ENCODE measurements around the gene SH2D4B. TPM values are rescaled to one million over a fixed set of nuclear protein-coding genes. Genes with fewer than 3 reads are reported as not detected.

SH2D4B gene
- total and polyA plus RNA-seq, 2 of the 13 experiments (the other 11 are each of a cell fraction or from before 2014, with no cell fraction given), result not detected

DNA sequence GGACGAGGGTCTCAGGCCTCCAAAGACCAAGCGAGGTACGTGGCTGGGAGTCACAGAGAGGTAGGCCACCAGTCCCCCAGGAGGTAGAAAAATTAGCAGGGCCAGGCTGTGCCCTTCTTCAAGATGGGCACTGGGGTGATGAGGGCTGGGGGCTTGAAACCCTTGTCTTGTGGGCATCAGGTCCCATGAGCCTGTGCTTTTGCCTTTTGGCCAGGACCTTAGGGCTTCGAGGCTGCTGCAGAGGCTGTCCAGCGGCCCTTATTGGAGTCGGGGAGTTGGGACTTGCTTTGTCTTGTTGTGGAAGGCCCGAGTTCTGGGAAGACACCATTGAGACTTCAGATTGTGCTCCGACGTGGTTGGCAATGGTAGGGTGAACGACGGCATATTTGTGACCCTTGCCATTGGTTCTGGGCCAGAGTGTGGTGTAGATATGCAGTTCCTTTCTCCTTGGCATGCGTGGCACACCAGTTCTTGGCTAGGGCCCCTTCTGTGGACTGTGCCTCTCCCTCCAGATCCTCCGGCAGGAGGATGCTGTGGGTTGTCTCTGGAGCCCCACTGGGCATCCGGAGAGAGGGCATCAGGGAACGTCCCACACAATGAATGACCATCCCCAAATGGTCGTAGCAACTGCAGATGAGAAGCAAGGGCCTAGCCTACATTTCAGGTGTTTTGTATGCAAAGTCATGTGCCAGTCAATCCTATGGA, 931 bp downstream of the SH2D4B start:
- no peak overlapping the region for H3K27ac ChIP-seq (ENCODE audit: extremely low read length, insufficient read depth, low read length)
- POLR2A ChIA-PET, result no interaction called here
- H2AFZ ChIP-seq (ENCODE audit: low read length), result no peak overlapping the region
- H4K20me1 ChIP-seq (ENCODE audit: insufficient read depth, low read length), result no peaks in the 10 kb centered on the region
- H3K9me3 ChIP-seq (ENCODE audit: low read length), result no peaks in the 10 kb centered on the region
- H3K79me2 ChIP-seq (ENCODE audit: insufficient read depth, low read length), result no peaks in the 10 kb centered on the region
- ATAC-seq, result no peak
- FAIRE-seq, result no peak
- BruUV-seq (replicated peaks), result no TSS peak
- no peak overlapping the region for H3K4me3 ChIP-seq (replicated peaks in 1 of 3; ENCODE audit: insufficient read depth in 1 of 3, low read depth in 2 of 3, low read length in 3 of 3)
- CTCF ChIA-PET (ENCODE audit: low intra/inter-chr PET ratio, low total read pairs), result no interaction called here
- no peak overlapping the region for H3K4me2 ChIP-seq (ENCODE audit: low read depth, low read length)
- no peaks in the 10 kb centered on the region for H3K4me1 ChIP-seq (ENCODE audit: insufficient read depth, low read length)
- intact Hi-C loops (cut with micrococcal nuclease; ENCODE audit: unreplicated experiment) (loop anchor here (10.0 kb wide), 1 partner anchor 154 kb away; no protein-coding TSS in a partner anchor), in situ Hi-C loops (cut with HindIII; ENCODE audit: extremely low pct_ligation_motif_present, low pct_unique_long_range_greater_than_20kb) (no loop called here)
- H3K36me3 ChIP-seq (replicated peaks in 1 of 2; ENCODE audit: control insufficient read depth in 1 of 2, insufficient read depth in 2 of 2, low read length in 2 of 2), result no peaks in the 10 kb centered on the region
- WGBS (ENCODE audit: low lambda C conversion rate), result 41% methylated on average over 8 of the region's 16 CpGs
- H3K27me3 ChIP-seq (ENCODE audit: control insufficient read depth in 1 of 2, insufficient read depth in 2 of 2, low read length in 2 of 2), result peaks cover 3 to 19% of the 10 kb centered on the region in 2 experiments; a peak in 2 of 5 replicates
- no peak overlapping the region for H3K9ac ChIP-seq (ENCODE audit: insufficient read depth, low read depth, low read length)
- DNase-seq (ENCODE audit: low spot score), result no peak
- no peak for TF ChIP-seq ZNF280B (CRISPR knock-in tag; IDR thresholded peaks at IDR 0.05; ENCODE audit: borderline replicate concordance)
- TF ChIP-seq, protein P1, sequence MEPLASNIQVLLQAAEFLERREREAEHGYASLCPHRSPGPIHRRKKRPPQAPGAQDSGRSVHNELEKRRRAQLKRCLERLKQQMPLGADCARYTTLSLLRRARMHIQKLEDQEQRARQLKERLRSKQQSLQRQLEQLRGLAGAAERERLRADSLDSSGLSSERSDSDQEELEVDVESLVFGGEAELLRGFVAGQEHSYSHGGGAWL (CRISPR knock-in tag; IDR thresholded peaks at IDR 0.05), result no peak
- no peak for TF ChIP-seq BATF2 (CRISPR knock-in tag; IDR thresholded peaks at IDR 0.05)
- TF ChIP-seq ZNF841 (CRISPR knock-in tag; IDR thresholded peaks at IDR 0.05; ENCODE audit: borderline replicate concordance), result no peak
- no peak for TF ChIP-seq KDM6A (CRISPR knock-in tag; IDR thresholded peaks at IDR 0.05; ENCODE audit: low read depth)
- TF ChIP-seq MLX (CRISPR knock-in tag; IDR thresholded peaks at IDR 0.05), result no peak
- TF ChIP-seq, protein P2, sequence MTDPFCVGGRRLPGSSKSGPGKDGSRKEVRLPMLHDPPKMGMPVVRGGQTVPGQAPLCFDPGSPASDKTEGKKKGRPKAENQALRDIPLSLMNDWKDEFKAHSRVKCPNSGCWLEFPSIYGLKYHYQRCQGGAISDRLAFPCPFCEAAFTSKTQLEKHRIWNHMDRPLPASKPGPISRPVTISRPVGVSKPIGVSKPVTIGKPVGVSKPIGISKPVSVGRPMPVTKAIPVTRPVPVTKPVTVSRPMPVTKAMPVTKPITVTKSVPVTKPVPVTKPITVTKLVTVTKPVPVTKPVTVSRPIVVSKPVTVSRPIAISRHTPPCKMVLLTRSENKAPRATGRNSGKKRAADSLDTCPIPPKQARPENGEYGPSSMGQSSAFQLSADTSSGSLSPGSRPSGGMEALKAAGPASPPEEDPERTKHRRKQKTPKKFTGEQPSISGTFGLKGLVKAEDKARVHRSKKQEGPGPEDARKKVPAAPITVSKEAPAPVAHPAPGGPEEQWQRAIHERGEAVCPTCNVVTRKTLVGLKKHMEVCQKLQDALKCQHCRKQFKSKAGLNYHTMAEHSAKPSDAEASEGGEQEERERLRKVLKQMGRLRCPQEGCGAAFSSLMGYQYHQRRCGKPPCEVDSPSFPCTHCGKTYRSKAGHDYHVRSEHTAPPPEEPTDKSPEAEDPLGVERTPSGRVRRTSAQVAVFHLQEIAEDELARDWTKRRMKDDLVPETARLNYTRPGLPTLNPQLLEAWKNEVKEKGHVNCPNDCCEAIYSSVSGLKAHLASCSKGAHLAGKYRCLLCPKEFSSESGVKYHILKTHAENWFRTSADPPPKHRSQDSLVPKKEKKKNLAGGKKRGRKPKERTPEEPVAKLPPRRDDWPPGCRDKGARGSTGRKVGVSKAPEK (CRISPR knock-in tag; IDR thresholded peaks at IDR 0.05; ENCODE audit: borderline replicate concordance), result no peak
- TF ChIP-seq ZBTB7B (CRISPR knock-in tag; IDR thresholded peaks at IDR 0.05), result no peak
- no peak for TF ChIP-seq KLF6 (CRISPR knock-in tag; IDR thresholded peaks at IDR 0.05)
- no peak for TF ChIP-seq HNRNPUL1 (IDR thresholded peaks at IDR 0.05; ENCODE audit: low read depth, low read length)
- no peak for TF ChIP-seq ZNF800 (CRISPR knock-in tag; IDR thresholded peaks at IDR 0.05)
- TF ChIP-seq, protein P3, sequence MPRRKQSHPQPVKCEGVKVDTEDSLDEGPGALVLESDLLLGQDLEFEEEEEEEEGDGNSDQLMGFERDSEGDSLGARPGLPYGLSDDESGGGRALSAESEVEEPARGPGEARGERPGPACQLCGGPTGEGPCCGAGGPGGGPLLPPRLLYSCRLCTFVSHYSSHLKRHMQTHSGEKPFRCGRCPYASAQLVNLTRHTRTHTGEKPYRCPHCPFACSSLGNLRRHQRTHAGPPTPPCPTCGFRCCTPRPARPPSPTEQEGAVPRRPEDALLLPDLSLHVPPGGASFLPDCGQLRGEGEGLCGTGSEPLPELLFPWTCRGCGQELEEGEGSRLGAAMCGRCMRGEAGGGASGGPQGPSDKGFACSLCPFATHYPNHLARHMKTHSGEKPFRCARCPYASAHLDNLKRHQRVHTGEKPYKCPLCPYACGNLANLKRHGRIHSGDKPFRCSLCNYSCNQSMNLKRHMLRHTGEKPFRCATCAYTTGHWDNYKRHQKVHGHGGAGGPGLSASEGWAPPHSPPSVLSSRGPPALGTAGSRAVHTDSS (CRISPR knock-in tag; conservative IDR thresholded peaks at IDR 0.05), result no peak
- no peak for TF ChIP-seq ZNF224 (CRISPR knock-in tag; IDR thresholded peaks at IDR 0.05)
- no peak for TF ChIP-seq ISL2 (CRISPR knock-in tag; IDR thresholded peaks at IDR 0.05)

Measured in HepG2 (cell line).